SK-N-MC (cell line): ENCODE results near the gene TPRA1.
"Not testable (repeated sequence)": the region's sequence is repeated elsewhere in the genome, so short reads cannot be mapped to it uniquely, and the experiment has no call there.

Experiments
- DNase-seq: peaks from one replicate; pipeline ENCODE4 v3.0.0-alpha.2; 2011; ENCODE audit warnings: low read depth, low spot score
- H3K27ac ChIP-seq: fragments of 200-600 bp; sonication (generic); 2 replicates; pipeline ENCODE4 v1.5.1; 2016; ENCODE audit warnings: mixed run types
- H3K36me3 ChIP-seq: fragments of 200-600 bp; sonication (generic); 2 replicates; pipeline ENCODE4 v1.6.1; 2017; ENCODE audit warnings: antibody characterized with exemption, low read length, mixed read lengths; ENCODE audit not compliant: insufficient read depth
- H3K4me3 ChIP-seq: fragments of 200-600 bp; sonication (generic); 2 replicates; pipeline ENCODE4 v1.5.1; 2016
- H3K9ac ChIP-seq: fragments of 200-600 bp; sonication (generic); 2 replicates; pipeline ENCODE4 v1.8.0; 2017; ENCODE audit warnings: mixed run types, mixed read lengths; ENCODE audit not compliant: insufficient read length
- H3K9me3 ChIP-seq: fragments of 200-600 bp; sonication (generic); 2 replicates; pipeline ENCODE4 v1.6.1; 2017; ENCODE audit warnings: low read depth, mild to moderate bottlenecking, antibody characterized with exemption, low read length, moderate library complexity, mixed read lengths
- EZH2 ChIP-seq: fragments of 200-600 bp; sonication (generic); IDR thresholded peaks from one replicate; pipeline ENCODE4 v1.6.1; 2017; ENCODE audit warnings: antibody characterized with exemption
- FOXP2 ChIP-seq: optimal IDR thresholded peaks from 2 replicates; pipeline ENCODE3; 2011; ENCODE audit warnings: mild to moderate bottlenecking, moderate library complexity; ENCODE audit not compliant: insufficient read depth; ENCODE audit errors: extremely low read length, control extremely low read depth
- POLR2AphosphoS5 ChIP-seq: IDR thresholded peaks from 2 replicates; pipeline ENCODE4 v1.6.1; 2012; ENCODE audit warnings: mild to moderate bottlenecking, low read depth, low read length, borderline replicate concordance

TPRA1 gene

GRCh38 chr3:127535901-127536829 is 54.4 kb downstream of the TPRA1 start:
- no peak for DNase-seq
- H3K4me3 ChIP-seq = no peak overlapping the region
- TF ChIP-seq POLR2AphosphoS5 (no peak), EZH2 (no peak), FOXP2 (no peak)
- no peaks in the 10 kb centered on the region for H3K36me3 ChIP-seq
- no peaks in the 10 kb centered on the region for H3K9me3 ChIP-seq
- H3K9ac ChIP-seq = no peak overlapping the region
- H3K27ac ChIP-seq = no peak overlapping the region

- TF ChIP-seq EZH2 = no peak
- no peak for TF ChIP-seq FOXP2
- no peak for TF ChIP-seq POLR2AphosphoS5
- Histone ChIP-seq H3K36me3 (no peaks in the 10 kb centered on the region), H3K9me3 (no peaks in the 10 kb centered on the region), H3K9ac (no peak overlapping the region), H3K4me3 (no peak overlapping the region), H3K27ac (no peak overlapping the region)
- no peak for DNase-seq
These were observed 55.3 kb downstream of the TPRA1 start for GRCh38 chr3:127535106-127535785.

DNA sequence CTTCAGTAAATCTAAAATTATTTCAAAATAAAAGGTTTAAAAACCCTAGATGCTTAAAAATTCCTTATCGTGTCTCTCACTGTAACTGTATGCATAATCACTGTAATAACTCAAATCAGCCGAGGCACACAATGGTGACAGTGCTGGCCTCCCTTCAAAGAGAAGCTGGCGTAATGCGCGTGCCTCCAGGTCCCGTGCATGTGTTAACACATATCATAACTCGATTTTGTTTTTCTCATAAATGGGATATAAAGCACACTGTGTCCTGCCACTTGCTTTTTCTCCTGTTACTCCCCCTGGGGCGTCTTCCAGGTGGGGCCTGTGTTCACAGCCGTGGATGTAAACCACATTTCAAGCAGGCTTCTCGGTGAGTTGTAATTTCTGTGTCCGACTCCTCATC is 56.0 kb downstream of the TPRA1 start:
- no peak for DNase-seq

GRCh38 chr3:127534161-127534451 is 56.4 kb downstream of the TPRA1 start:
- no peak overlapping the region for H3K27ac ChIP-seq
- DNase-seq = no peak
- no peaks in the 10 kb centered on the region for H3K36me3 ChIP-seq
- H3K9ac ChIP-seq = no peak overlapping the region
- H3K4me3 ChIP-seq = no peak overlapping the region
- H3K9me3 ChIP-seq = no peaks in the 10 kb centered on the region
- TF ChIP-seq POLR2AphosphoS5 (no peak), FOXP2 (no peak), EZH2 (no peak)

More for the DNA sequence above, 56.0 kb downstream of the TPRA1 start:
- H3K27ac ChIP-seq = no peak overlapping the region
- no peak overlapping the region for H3K4me3 ChIP-seq
- H3K9me3 ChIP-seq = no peaks in the 10 kb centered on the region
- TF ChIP-seq EZH2 = no peak
- TF ChIP-seq FOXP2 = no peak
- TF ChIP-seq POLR2AphosphoS5 = no peak
- no peak overlapping the region for H3K9ac ChIP-seq
- H3K36me3 ChIP-seq = no peaks in the 10 kb centered on the region

DNA sequence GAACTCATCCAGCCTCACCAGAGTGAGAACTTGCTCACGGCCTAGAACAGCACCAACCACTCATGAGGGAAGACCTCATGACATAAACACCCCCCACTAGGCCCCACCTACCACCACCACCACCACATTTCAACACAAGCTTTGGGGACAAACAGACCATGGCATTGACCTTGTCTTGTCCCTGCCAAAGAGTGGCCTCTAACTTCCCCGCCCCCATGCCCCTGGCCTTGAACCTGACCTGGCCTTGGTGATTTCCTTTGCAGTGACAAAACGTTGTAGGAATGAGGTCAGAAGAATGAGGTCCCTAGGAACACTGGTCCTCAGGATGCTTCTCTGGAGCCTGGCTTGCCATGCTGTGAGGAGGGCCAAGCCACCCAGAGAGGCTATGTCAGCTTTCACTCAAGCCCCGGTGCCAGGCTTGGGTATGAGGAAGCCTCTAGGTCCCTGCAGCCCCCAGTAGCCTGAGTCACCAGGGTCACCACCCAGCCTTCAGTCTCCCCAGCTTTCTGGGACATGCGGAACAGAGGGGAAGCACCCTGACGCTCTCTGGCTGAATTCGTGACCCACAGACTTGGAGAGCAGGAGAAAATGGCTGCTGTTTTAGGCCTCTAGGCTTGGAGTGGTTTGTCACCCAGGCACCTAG is 57.9 kb downstream of the TPRA1 start:
- Histone ChIP-seq H3K36me3 (no peaks in the 10 kb centered on the region), H3K9ac (no peak overlapping the region), H3K4me3 (no peak overlapping the region), H3K27ac (no peak overlapping the region), H3K9me3 (no peaks in the 10 kb centered on the region)
- DNase-seq = no peak
- TF ChIP-seq EZH2 = no peak
- no peak for TF ChIP-seq POLR2AphosphoS5
- no peak for TF ChIP-seq FOXP2

- no peak overlapping the region for H3K27ac ChIP-seq
- no peaks in the 10 kb centered on the region for H3K36me3 ChIP-seq
- H3K4me3 ChIP-seq = no peak overlapping the region
- TF ChIP-seq EZH2 = no peak
- no peak for TF ChIP-seq FOXP2
- no peak for TF ChIP-seq POLR2AphosphoS5
- H3K9ac ChIP-seq = no peak overlapping the region
- no peaks in the 10 kb centered on the region for H3K9me3 ChIP-seq
- no peak for DNase-seq
These were observed 58.7 kb downstream of the TPRA1 start for GRCh38 chr3:127531821-127532220.

- H3K27ac ChIP-seq, DNase-seq, H3K4me3 ChIP-seq, H3K9ac ChIP-seq, H3K36me3 ChIP-seq, H3K9me3 ChIP-seq: not testable (repeated sequence)
These were observed 59.7 kb downstream of the TPRA1 start for GRCh38 chr3:127530863-127531262.

- Histone ChIP-seq H3K4me3 (no peak overlapping the region), H3K9me3 (no peaks in the 10 kb centered on the region), H3K27ac (no peak overlapping the region), H3K9ac (no peak overlapping the region), H3K36me3 (no peaks in the 10 kb centered on the region)
- TF ChIP-seq EZH2 = no peak
- no peak for TF ChIP-seq FOXP2
- TF ChIP-seq POLR2AphosphoS5 = no peak
- no peak for DNase-seq
These were observed 61.0 kb downstream of the TPRA1 start for GRCh38 chr3:127529346-127530188.
